ENCODE data around the gene TUBB2A. TPM values are rescaled to one million over a fixed set of nuclear protein-coding genes. Genes with fewer than 3 reads are reported as not detected.

Gene TUBB2A
- total and polyA plus RNA-seq, 2 of the 13 experiments (the other 11 are each of a cell fraction or from before 2014, with no cell fraction given), result 35.3 to 106 TPM

- TF ChIP-seq ZNF512 (CRISPR knock-in tag; IDR thresholded peaks at IDR 0.05), result peak; percentile 48; the same call in 1 of the 2 replicates
- peak; percentile 59; the same call in 1 of the 2 replicates for TF ChIP-seq ZFX (CRISPR knock-in tag; IDR thresholded peaks at IDR 0.05; ENCODE audit: low read depth)
- peak; percentile 66; the same call in 1 of the 2 replicates for TF ChIP-seq ZNF616 (CRISPR knock-in tag; IDR thresholded peaks at IDR 0.05; ENCODE audit: low read depth)
- peak; percentile 47; the same call in 1 of the 2 replicates for TF ChIP-seq THAP7 (CRISPR knock-in tag; IDR thresholded peaks at IDR 0.05)
- 0 out of 2 replicates have a peak, but pooled peaks have one; percentile 51 for TF ChIP-seq TOPORS (CRISPR knock-in tag; IDR thresholded peaks at IDR 0.05)
- 0 out of 2 replicates have a peak, but pooled peaks have one; percentile 25 for TF ChIP-seq SSRP1 (CRISPR knock-in tag; IDR thresholded peaks at IDR 0.05)
- peak; percentile 69; the same call in 1 of the 2 replicates for TF ChIP-seq SPEN (CRISPR knock-in tag; IDR thresholded peaks at IDR 0.05; ENCODE audit: low read depth)
- TF ChIP-seq MXD4 (CRISPR knock-in tag; IDR thresholded peaks at IDR 0.05), result peak; percentile 77
- TF ChIP-seq ZNF724P (CRISPR knock-in tag; IDR thresholded peaks at IDR 0.05; ENCODE audit: borderline replicate concordance), result peak; percentile 80; the same call in 1 of the 2 replicates
- TF ChIP-seq GATAD2A (CRISPR knock-in tag; IDR thresholded peaks at IDR 0.05), result peak; percentile 73
- peak; percentile 37; the same call in 1 of the 2 replicates for TF ChIP-seq ZKSCAN8 (CRISPR knock-in tag; IDR thresholded peaks at IDR 0.05; ENCODE audit: borderline replicate concordance)
- TF ChIP-seq CREM (IDR thresholded peaks at IDR 0.05), result no peak
- no peak for TF ChIP-seq CREM (CRISPR knock-in tag; IDR thresholded peaks at IDR 0.05)
- 0 out of 2 replicates have a peak, but pooled peaks have one; percentile 37 for TF ChIP-seq SP140L (CRISPR knock-in tag; IDR thresholded peaks at IDR 0.05; ENCODE audit: borderline replicate concordance)
- TF ChIP-seq TP53 (CRISPR knock-in tag; conservative IDR thresholded peaks at IDR 0.05), result no peak
- peak; percentile 70 for TF ChIP-seq KAT8 (CRISPR knock-in tag; IDR thresholded peaks at IDR 0.05)
- TF ChIP-seq ZNF672 (CRISPR knock-in tag; IDR thresholded peaks at IDR 0.05), result peak; percentile 88; the same call in 1 of the 2 replicates
- TF ChIP-seq ARHGAP35 (CRISPR knock-in tag; IDR thresholded peaks at IDR 0.05; ENCODE audit: borderline replicate concordance), result peak; percentile 90; the same call in 1 of the 2 replicates
- TF ChIP-seq ZNF781 (CRISPR knock-in tag; IDR thresholded peaks at IDR 0.05; ENCODE audit: borderline replicate concordance, not compliant biosample characterization), result peak; percentile 79
- TF ChIP-seq RFX1 (IDR thresholded peaks at IDR 0.05), result no peak
- TF ChIP-seq BCL6 (CRISPR knock-in tag; IDR thresholded peaks at IDR 0.05), result no peak; the same call in 1 of the 2 replicates
- TF ChIP-seq POGZ (CRISPR knock-in tag; IDR thresholded peaks at IDR 0.05), result peak; percentile 76
- TF ChIP-seq CREB1 (IDR thresholded peaks at IDR 0.05), result no peak
- TF ChIP-seq CREB1 (CRISPR knock-in tag; IDR thresholded peaks at IDR 0.05), result 0 out of 2 replicates have a peak, but pooled peaks have one; percentile 4
- peak; percentile 90 for TF ChIP-seq ZNF563 (CRISPR knock-in tag; IDR thresholded peaks at IDR 0.05)
- TF ChIP-seq NR2C2 (CRISPR knock-in tag; IDR thresholded peaks at IDR 0.05; ENCODE audit: borderline replicate concordance), result peak; percentile 68
- 0 out of 2 replicates have a peak, but pooled peaks have one; percentile 2 for TF ChIP-seq ZNF143 (CRISPR knock-in tag; IDR thresholded peaks at IDR 0.05)
- no peak for TF ChIP-seq ZNF343 (CRISPR knock-in tag; IDR thresholded peaks at IDR 0.05)
- peak; percentile 82 for TF ChIP-seq ZNF441 (CRISPR knock-in tag; IDR thresholded peaks at IDR 0.05; ENCODE audit: borderline replicate concordance)
- 0 out of 2 replicates have a peak, but pooled peaks have one; percentile 68 for TF ChIP-seq CHCHD3 (CRISPR knock-in tag; IDR thresholded peaks at IDR 0.05)
- TF ChIP-seq NRL (CRISPR knock-in tag; IDR thresholded peaks at IDR 0.05; ENCODE audit: borderline replicate concordance), result peak; percentile 95
- peak; percentile 93 for TF ChIP-seq ZNF225 (CRISPR knock-in tag; IDR thresholded peaks at IDR 0.05)
These were observed 5.4 kb upstream of the TUBB2A start (continued) for GRCh38 chr6:3162565-3163247.

All from HepG2 (cell line).